ENCODE measurements around the gene ANKFY1.

DNA sequence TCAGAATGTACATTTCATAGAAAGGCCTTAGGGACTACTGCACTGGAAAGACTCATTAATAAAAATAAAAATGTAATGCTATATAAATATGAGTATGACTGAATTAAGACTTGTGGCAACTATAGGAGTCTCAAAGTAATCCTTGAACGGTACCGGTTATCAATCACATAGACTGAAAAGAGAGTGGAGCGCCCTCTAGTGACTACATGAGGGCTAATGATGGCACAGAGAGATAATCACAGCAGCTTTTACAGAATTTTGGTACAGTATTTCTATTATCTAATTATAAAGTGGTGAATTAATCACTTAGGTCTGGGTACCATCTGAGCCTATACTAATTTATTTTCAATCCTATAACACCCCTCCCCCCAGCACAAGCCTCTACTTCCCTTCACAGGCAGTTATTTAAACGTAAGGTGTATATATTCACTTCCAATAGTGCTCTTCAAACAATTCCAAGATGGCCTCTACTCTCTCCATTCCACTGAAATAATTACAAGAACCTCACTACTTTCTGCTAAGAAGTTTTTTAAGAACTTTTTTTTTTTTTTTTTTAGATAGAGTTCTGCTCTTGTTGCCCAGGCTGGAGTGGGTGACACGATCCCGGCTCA is 40.7 kb upstream of the ANKFY1 start:
- TF ChIP-seq, protein P1, sequence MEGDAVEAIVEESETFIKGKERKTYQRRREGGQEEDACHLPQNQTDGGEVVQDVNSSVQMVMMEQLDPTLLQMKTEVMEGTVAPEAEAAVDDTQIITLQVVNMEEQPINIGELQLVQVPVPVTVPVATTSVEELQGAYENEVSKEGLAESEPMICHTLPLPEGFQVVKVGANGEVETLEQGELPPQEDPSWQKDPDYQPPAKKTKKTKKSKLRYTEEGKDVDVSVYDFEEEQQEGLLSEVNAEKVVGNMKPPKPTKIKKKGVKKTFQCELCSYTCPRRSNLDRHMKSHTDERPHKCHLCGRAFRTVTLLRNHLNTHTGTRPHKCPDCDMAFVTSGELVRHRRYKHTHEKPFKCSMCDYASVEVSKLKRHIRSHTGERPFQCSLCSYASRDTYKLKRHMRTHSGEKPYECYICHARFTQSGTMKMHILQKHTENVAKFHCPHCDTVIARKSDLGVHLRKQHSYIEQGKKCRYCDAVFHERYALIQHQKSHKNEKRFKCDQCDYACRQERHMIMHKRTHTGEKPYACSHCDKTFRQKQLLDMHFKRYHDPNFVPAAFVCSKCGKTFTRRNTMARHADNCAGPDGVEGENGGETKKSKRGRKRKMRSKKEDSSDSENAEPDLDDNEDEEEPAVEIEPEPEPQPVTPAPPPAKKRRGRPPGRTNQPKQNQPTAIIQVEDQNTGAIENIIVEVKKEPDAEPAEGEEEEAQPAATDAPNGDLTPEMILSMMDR (IDR thresholded peaks at IDR 0.05; ENCODE audit: low read length), result peak; percentile 68
- TF ChIP-seq EZH2 (optimal IDR thresholded peaks at IDR 0.05; ENCODE audit: low read depth, low read length), result no peak
